GM12864 (cell line): ENCODE data around the gene NTN4.

ENCODE experiments used
- DNase-seq: peaks from one replicate; pipeline ENCODE4 v3.0.0-alpha.2; 2011; ENCODE audit warnings: low read depth
- H3K4me3 ChIP-seq: 2 replicates; pipeline ENCODE4 v1.5.1; 2011; ENCODE audit warnings: mild to moderate bottlenecking, low read depth, low read length, control low read depth
- CTCF ChIP-seq: IDR thresholded peaks from 2 replicates; pipeline ENCODE4 v1.5.1; 2011; ENCODE audit warnings: low read depth, mild to moderate bottlenecking, moderate library complexity, low read length, control low read depth, inconsistent platforms; ENCODE audit errors: missing control alignments

Gene NTN4

GRCh38 chr12:95634622-95635621 lies 155.6 kb downstream of the NTN4 start:
- no peak for TF ChIP-seq CTCF
- H3K4me3 ChIP-seq = no peak overlapping the region
- no peak for DNase-seq

GRCh38 chr12:95633732-95634465 lies 156.7 kb downstream of the NTN4 start:
- DNase-seq = no peak
- H3K4me3 ChIP-seq = no peak overlapping the region
- TF ChIP-seq CTCF = no peak

- DNase-seq = no peak
- H3K4me3 ChIP-seq = no peak overlapping the region
- TF ChIP-seq CTCF = no peak
Observed at GRCh38 chr12:95633049-95633731, 157.4 kb downstream of the NTN4 start.

- DNase-seq = no peak
- TF ChIP-seq CTCF = no peak
- H3K4me3 ChIP-seq = no peak overlapping the region
Observed at GRCh38 chr12:95630496-95630895, 160.1 kb downstream of the NTN4 start.

GRCh38 chr12:95629392-95629791 lies 161.2 kb downstream of the NTN4 start:
- DNase-seq = no peak
- TF ChIP-seq CTCF = no peak

GRCh38 chr12:95626854-95627253 lies 163.7 kb downstream of the NTN4 start:
- TF ChIP-seq CTCF = no peak
- DNase-seq = no peak
- no peak overlapping the region for H3K4me3 ChIP-seq

More at GRCh38 chr12:95629392-95629791, 161.2 kb downstream of the NTN4 start:
- no peak overlapping the region for H3K4me3 ChIP-seq
